ELF-1 (cell line): ENCODE measurements around the gene FMN2.
A peak's percentile ranks its signal among the peaks of the same experiment; 100 is the strongest.

Experiments
- DNase-seq: peaks from one replicate; pipeline ENCODE4 v3.0.0-alpha.2; 2016; ENCODE audit warnings: low read depth, low spot score

Gene FMN2

GRCh38 chr1:240198376-240198775, 106.7 kb downstream of the FMN2 start:
- DNase-seq, result no peak

GRCh38 chr1:240199758-240200645, 108.3 kb downstream of the FMN2 start:
- peak; percentile 12 for DNase-seq

- DNase-seq, result no peak
Measured at GRCh38 chr1:240201931-240202330, 110.2 kb downstream of the FMN2 start.

- no peak for DNase-seq
Measured at GRCh38 chr1:240207073-240207709, 115.5 kb downstream of the FMN2 start.

GRCh38 chr1:240210026-240210425, 118.3 kb downstream of the FMN2 start:
- no peak for DNase-seq

- no peak for DNase-seq
Measured at GRCh38 chr1:240212556-240212955, 120.9 kb downstream of the FMN2 start.

- no peak for DNase-seq
Measured at GRCh38 chr1:240217403-240217802, 125.7 kb downstream of the FMN2 start.

GRCh38 chr1:240219104-240219503, 127.4 kb downstream of the FMN2 start:
- no peak for DNase-seq

DNA sequence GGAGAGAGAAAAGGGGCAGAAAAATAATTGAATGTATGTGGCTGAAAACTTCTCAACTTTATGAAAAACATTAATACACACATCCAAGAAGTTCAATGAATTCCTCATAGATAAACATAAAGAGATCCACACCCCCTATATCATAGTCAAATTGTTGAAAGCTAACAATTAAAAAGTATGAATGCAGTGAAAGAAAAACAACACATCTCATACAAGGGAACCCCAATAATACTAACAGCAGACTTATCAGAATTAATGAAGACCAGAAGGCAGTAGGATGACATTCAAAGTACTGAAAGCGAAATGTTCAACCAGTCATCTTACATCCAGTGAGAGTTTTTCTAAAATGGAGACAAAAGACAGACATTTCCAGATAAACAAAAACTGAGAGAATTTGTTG, 134.4 kb downstream of the FMN2 start:
- no peak for DNase-seq

DNA sequence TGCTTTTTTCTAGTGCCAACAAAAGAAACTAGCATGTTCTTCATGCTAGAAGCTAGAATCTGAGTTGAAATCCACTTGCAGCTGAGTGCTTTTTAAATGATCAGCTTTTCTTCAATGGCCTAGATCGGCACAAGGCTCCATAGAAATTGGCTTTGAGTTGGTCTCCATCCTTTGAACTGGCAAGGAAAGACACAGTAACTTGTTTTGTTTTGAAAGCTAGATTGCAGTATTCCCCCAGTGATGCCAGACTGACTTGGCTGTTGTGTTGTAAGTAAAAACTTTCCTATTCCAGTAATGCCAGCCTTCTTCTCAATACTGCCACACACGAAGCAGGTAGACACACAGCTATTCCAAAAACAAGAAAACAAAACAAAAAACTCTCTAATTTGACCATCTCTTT, 139.1 kb downstream of the FMN2 start:
- DNase-seq, result no peak

DNA sequence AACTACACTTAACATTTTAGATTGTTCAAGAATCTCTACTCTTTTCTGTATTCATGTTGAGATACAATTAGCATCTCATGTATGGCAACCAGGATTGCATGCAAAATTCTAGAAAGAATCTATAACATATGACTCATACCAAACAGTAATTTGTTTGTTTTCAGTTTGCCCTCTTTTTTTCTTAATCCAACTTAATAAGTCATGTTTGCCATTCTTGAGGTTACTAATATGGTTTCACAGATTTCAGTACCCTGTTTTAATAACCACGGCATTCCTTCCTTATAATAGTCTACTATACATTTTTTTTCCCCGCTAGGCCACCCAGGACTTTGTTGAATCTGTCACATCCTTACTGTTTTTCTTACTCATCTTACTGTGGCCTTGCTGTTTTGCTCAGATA, 140.8 kb downstream of the FMN2 start:
- DNase-seq, result no peak

DNA sequence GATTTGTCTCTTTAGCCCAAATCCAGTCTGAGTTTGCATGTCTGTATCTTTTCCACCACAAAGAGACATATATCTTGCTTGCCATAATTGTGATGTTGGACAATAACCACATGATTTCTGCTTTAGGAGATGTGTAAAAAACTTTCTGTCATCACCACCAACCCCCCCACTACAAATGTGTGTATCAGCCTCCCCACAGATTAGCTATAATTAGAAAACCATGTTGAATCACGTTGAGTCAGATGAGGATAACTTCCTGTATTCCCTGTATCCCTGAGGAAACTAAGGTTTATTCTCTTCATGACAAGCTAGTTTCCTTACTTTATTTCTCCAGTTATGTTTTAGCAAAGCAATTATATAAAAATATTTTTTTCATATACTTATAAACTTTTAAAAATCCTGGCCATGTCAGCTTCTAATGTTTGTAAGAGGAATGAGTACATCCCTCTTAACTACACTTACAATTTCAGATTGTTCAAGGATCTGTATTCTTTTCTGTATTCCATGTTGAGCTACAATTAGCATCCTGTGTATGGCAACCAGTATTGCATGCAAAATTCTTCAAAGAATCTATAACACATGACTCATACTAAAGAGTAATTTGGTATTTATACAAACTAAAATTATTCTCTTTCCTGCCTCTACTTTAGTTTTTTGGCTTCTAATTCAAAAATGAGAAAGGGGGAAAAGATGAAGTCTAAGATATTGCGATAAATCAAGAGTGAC, 143.0 kb downstream of the FMN2 start:
- no peak for DNase-seq

- DNase-seq, result no peak
Measured at GRCh38 chr1:240235521-240236288, 144.0 kb downstream of the FMN2 start.

- no peak for DNase-seq
Measured at GRCh38 chr1:240237305-240237721, 145.6 kb downstream of the FMN2 start.

GRCh38 chr1:240239309-240239708, 147.6 kb downstream of the FMN2 start:
- no peak for DNase-seq

DNA sequence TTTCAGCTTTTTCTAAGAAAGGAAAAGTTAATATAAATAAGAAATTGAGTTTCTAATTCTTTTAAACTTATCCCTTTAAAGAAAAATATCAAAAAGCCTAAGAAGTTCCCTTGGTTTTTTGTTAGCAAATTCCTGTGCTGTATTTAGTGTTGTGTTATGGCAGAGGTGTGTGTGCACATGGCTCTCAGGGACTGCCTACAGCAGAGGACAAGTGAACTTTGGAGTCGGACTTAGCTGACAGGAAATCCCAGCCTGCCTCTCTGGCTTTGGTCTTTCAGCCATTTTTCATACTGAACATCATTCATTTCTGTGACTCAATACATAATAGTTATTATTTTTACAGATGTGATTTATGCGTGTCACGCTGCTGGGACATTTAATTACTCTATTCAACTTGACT, 149.6 kb downstream of the FMN2 start:
- DNase-seq, result no peak

- peak; percentile 4 for DNase-seq
Measured at GRCh38 chr1:240242601-240243144, 151.0 kb downstream of the FMN2 start.

DNA sequence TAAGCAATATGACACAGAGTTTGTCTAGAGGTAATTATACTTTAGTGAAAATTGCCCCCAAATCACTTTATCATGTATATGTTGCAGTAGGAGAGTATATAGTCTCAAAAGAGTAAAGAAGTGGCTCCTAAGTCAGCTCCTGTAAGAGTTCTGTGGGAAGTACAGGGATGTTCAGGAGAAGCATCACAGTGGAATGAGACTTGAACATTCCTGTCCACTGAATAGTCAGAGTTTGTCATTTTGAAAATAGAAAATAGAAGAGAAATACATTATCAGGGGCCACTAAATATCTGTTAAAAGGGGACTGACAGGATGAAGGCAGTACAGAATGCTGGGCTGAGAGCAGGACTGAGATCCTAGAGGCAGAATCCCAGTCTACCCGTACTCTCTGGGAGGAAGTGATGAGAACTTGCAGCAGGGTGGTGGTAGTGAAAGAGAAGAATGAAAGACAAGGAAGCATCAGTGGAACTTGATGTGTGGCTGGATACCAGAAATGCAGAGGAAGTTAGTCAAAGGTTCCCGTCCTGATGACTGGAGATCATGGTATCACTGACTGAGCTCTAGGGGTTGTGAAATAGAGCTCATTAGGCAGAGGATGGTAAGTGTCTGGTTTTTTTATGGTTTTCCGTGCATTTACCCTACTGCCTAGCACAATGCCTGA, 153.4 kb downstream of the FMN2 start:
- no peak for DNase-seq

DNA sequence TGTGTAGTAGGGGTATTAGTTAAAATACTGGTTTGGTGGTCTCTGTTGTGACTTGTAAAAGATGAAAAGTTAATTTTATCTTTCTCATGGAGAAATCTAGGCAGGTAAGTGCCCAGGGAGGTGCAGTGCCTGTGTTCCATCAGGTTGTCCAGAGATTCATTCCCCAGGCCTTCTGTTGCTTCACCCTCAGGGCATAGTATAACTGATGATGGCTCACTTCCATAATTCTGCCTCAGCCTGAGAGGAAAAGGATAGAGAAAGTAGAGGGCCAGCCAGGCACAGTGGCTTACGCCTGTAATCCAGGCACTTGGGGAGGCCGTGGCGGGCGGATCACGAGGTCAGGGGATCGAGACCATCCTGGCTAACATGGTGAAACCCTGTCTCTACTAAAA, 153.9 kb downstream of the FMN2 start:
- DNase-seq, result no peak

GRCh38 chr1:240247899-240248298, 156.2 kb downstream of the FMN2 start:
- no peak for DNase-seq

DNA sequence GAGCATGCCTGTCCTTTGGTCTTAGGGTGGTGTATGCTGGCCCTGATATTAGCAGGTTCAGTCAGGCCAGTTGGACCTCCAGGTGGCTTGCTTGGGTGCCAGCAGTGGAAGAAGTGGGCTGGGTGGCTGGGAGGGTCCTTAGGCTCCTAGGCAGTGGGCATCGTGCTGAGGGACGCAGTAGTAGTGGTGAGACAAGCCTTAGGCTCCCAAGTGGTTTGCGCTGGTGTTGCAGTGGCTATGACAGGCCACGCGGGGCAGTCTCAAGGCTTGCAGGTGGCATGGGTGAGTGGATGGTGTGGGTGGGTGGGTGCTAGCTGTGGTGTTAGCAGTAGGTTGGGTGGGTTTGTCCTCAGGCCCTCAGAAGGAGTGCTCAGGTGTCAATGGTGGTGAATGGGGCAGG, 162.3 kb downstream of the FMN2 start:
- DNase-seq, result no peak
